ENCODE measurements around the gene DAAM1. TPM values are rescaled to one million over a fixed set of nuclear protein-coding genes. Genes with fewer than 3 reads are reported as not detected.

DAAM1 gene
- polyA plus RNA-seq, 1 of the 3 experiments (the other 2 are of a cell fraction), result 5.1 TPM

- no peaks in the 10 kb centered on the region for H3K9me3 ChIP-seq
- no peak for DNase-seq
- H3K36me3 ChIP-seq (replicated peaks in 1 of 2; ENCODE audit: control insufficient read depth in 1 of 2, insufficient read depth in 2 of 2, low read length in 1 of 2), result no peaks in the 10 kb centered on the region
- H3K27ac ChIP-seq (ENCODE audit: low read depth in 2 of 2, low read length in 1 of 2), result no peak overlapping the region
- WGBS (ENCODE audit: low lambda C conversion rate), result 42% methylated on average over 2 of the region's 2 CpGs
- H4K20me1 ChIP-seq (ENCODE audit: insufficient read depth), result no peaks in the 10 kb centered on the region
- H3K27me3 ChIP-seq (ENCODE audit: insufficient read depth), result no peaks in the 10 kb centered on the region
- H3K4me2 ChIP-seq, result no peak overlapping the region
- CTCF ChIA-PET, result interaction anchor here (1.1 kb wide), 1 partner anchor 73 kb away, joined by 3 read pairs; no protein-coding TSS in a partner anchor
- no peak overlapping the region for H2AFZ ChIP-seq (ENCODE audit: low read depth)
- peaks cover 4% of the 10 kb centered on the region for H3F3A ChIP-seq (replicated peaks; ENCODE audit: insufficient read depth)
- H3K4me3 ChIP-seq (ENCODE audit: low read depth in 2 of 2, low read length in 1 of 2), result no peak overlapping the region
- H3K79me2 ChIP-seq (ENCODE audit: insufficient read depth), result peaks cover 46% of the 10 kb centered on the region
- no peaks in the 10 kb centered on the region for H3K9me2 ChIP-seq
- TF ChIP-seq RCOR1 (IDR thresholded peaks at IDR 0.05; ENCODE audit: low read length) (no peak), USF2 (IDR thresholded peaks at IDR 0.05; ENCODE audit: borderline replicate concordance, low read depth, low read length) (no peak), SMC3 (IDR thresholded peaks at IDR 0.05; ENCODE audit: low read depth, low read length) (no peak), FOSL2 (IDR thresholded peaks at IDR 0.05; ENCODE audit: borderline replicate concordance, low read depth) (no peak), TEAD4 (IDR thresholded peaks at IDR 0.05; ENCODE audit: borderline replicate concordance, insufficient read depth) (no peak), CHD2 (IDR thresholded peaks at IDR 0.05; ENCODE audit: low read length, partially characterized antibody) (no peak), POLR2AphosphoS5 (IDR thresholded peaks at IDR 0.05; ENCODE audit: low read depth, low read length) (no peak), FOXJ3 (CRISPR knock-in tag; IDR thresholded peaks at IDR 0.05) (no peak), NFIC (IDR thresholded peaks at IDR 0.05; ENCODE audit: borderline replicate concordance) (no peak), RAD21 (IDR thresholded peaks at IDR 0.05; ENCODE audit: low read length) (no peak), ZBTB33 (IDR thresholded peaks at IDR 0.05; ENCODE audit: borderline replicate concordance, low read depth) (no peak), YY1 (IDR thresholded peaks at IDR 0.05; ENCODE audit: low read depth) (no peak), MAX (IDR thresholded peaks at IDR 0.05; ENCODE audit: low read depth) (no peak), IRF3 (IDR thresholded peaks at IDR 0.05; ENCODE audit: low read depth, low read length) (no peak), RFX5 (IDR thresholded peaks at IDR 0.05; ENCODE audit: low read length) (no peak), EZH2phosphoT487 (IDR thresholded peaks at IDR 0.05; ENCODE audit: borderline replicate concordance, low read depth) (no peak)
- POLR2A ChIA-PET, result no interaction called here
- H3K9ac ChIP-seq, result no peak overlapping the region
- no peaks in the 10 kb centered on the region; a peak in 1 of 4 replicates for H3K4me1 ChIP-seq (ENCODE audit: control insufficient read depth in 1 of 2, insufficient read depth in 2 of 2, low read depth in 1 of 2, low read length in 1 of 2)
Measured at GRCh38 chr14:59204305-59204704, 15.8 kb downstream of the DAAM1 start.
